ENCODE data around the gene KIF1A. TPM values are rescaled to one million over a fixed set of nuclear protein-coding genes. Genes with fewer than 3 reads are reported as not detected.

The KIF1A gene
- total RNA-seq, 1 experiment from 2014 or later, result 279 TPM

GRCh38 chr2:240711296-240711695 lies 108.7 kb downstream of the KIF1A start:
- no peak overlapping the region for H3K27ac Mint-ChIP-seq
- TF ChIP-seq MLX (CRISPR knock-in tag; IDR thresholded peaks at IDR 0.05) (no peak), TEAD4 (CRISPR knock-in tag; IDR thresholded peaks at IDR 0.05) (no peak), SOX15 (CRISPR knock-in tag; IDR thresholded peaks at IDR 0.05) (no peak)
- no peaks in the 10 kb centered on the region for H3K9me3 Mint-ChIP-seq
- CTCF ChIA-PET, result no interaction called here
- H3K36me3 Mint-ChIP-seq, result peaks cover 2% of the 10 kb centered on the region; the same call in 1 of the 2 replicates
- ATAC-seq (no peak), DNase-seq (ENCODE audit: low spot score) (no peak)
- POLR2A ChIA-PET, result no interaction called here
- no peaks in the 10 kb centered on the region for H3K27me3 Mint-ChIP-seq (ENCODE audit: low read depth)
- H3K4me3 Mint-ChIP-seq, result no peak overlapping the region
- no peaks in the 10 kb centered on the region for H3K4me1 Mint-ChIP-seq

DNA sequence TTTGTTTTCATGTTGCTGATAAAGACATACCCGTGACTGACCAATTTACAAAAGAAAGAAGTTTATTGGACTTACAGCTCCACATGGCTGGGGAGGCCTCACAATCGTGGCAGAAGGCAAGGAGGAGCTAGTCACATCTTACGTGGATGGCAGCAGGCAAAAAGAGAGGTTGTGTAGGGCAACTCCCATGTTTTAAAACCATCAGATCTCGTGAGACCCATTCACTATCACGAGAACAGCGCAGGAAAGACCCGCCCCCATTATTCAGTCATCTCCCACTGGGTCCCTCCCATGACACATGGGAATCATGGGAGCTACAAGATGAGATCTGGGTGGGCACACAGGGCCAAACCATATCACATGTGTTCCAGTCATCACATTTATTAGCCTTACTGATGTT lies 111.6 kb downstream of the KIF1A start:
- Mint-ChIP-seq H3K4me3 (no peak overlapping the region), H3K4me1 (no peaks in the 10 kb centered on the region), H3K36me3 (no peaks in the 10 kb centered on the region), H3K9me3 (no peaks in the 10 kb centered on the region), H3K27ac (no peak overlapping the region), H3K27me3 (ENCODE audit: low read depth) (no peaks in the 10 kb centered on the region)
- ChIA-PET CTCF (interaction anchor here (0.8 to 1.3 kb wide), 3 partner anchors 112 to 194 kb away, joined by 3 read pairs; no protein-coding TSS in a partner anchor), POLR2A (no interaction called here)
- ATAC-seq (no peak), DNase-seq (ENCODE audit: low spot score) (no peak)
- TF ChIP-seq NFATC4 (CRISPR knock-in tag; IDR thresholded peaks at IDR 0.05) (no peak), FOXK1 (CRISPR knock-in tag; IDR thresholded peaks at IDR 0.05) (no peak), RORB (CRISPR knock-in tag; IDR thresholded peaks at IDR 0.05) (no peak)

DNA sequence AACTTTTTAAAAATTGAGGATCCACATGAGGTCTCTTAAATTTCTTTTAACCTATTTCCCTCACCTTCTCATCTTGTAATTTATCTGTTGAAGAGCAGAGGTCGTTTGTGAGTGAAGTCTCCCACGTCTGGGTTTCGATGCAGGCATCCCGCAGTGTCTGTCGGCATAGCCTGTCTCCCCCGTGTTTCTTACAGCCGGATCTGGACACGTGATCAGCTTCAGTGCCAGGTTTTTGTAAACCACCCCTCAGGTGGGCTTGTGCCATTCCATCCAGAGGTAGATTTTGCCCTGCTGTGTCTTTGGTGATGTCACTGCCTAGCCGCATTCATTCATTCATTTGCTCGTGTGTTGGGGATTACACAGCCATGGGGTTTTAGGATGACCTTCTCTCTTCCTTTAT lies 112.2 kb downstream of the KIF1A start:
- ChIA-PET POLR2A (no interaction called here), CTCF (interaction anchor here (0.9 to 1.3 kb wide), 3 partner anchors 111 to 193 kb away, joined by 3 read pairs; no protein-coding TSS in a partner anchor)
- no peak for DNase-seq (ENCODE audit: low spot score)
- H3K9me3 Mint-ChIP-seq, result no peaks in the 10 kb centered on the region
- H3K4me1 Mint-ChIP-seq, result no peaks in the 10 kb centered on the region
- ATAC-seq, result no peak
- H3K27ac Mint-ChIP-seq, result no peak overlapping the region
- no peaks in the 10 kb centered on the region for H3K36me3 Mint-ChIP-seq
- no peak overlapping the region for H3K4me3 Mint-ChIP-seq
- H3K27me3 Mint-ChIP-seq (ENCODE audit: low read depth), result no peaks in the 10 kb centered on the region
- TF ChIP-seq FOXK1 (CRISPR knock-in tag; IDR thresholded peaks at IDR 0.05) (no peak), FOXJ3 (CRISPR knock-in tag; IDR thresholded peaks at IDR 0.05; ENCODE audit: borderline replicate concordance) (no peak), AR (CRISPR knock-in tag; IDR thresholded peaks at IDR 0.05) (no peak), CREB1 (CRISPR knock-in tag; IDR thresholded peaks at IDR 0.05) (no peak), ZNF671 (CRISPR knock-in tag; IDR thresholded peaks at IDR 0.05) (no peak), STAT6 (CRISPR knock-in tag; conservative IDR thresholded peaks at IDR 0.05; ENCODE audit: low read depth) (no peak), ZNF423 (CRISPR knock-in tag; IDR thresholded peaks at IDR 0.05) (no peak), ETV6 (CRISPR knock-in tag; IDR thresholded peaks at IDR 0.05) (no peak), CTCF (IDR thresholded peaks at IDR 0.05) (no peak), ESRRA (CRISPR knock-in tag; IDR thresholded peaks at IDR 0.05; ENCODE audit: borderline replicate concordance) (no peak), CREM (CRISPR knock-in tag; IDR thresholded peaks at IDR 0.05) (no peak), ZNF232 (CRISPR knock-in tag; IDR thresholded peaks at IDR 0.05) (no peak), CBFB (CRISPR knock-in tag; IDR thresholded peaks at IDR 0.05; ENCODE audit: low read depth) (no peak), CDX4 (CRISPR knock-in tag; IDR thresholded peaks at IDR 0.05; ENCODE audit: borderline replicate concordance) (no peak), GTF2I (CRISPR knock-in tag; conservative IDR thresholded peaks at IDR 0.05) (no peak), ZNF138 (CRISPR knock-in tag; conservative IDR thresholded peaks at IDR 0.05) (no peak)
- TF ChIP-seq, protein P1, sequence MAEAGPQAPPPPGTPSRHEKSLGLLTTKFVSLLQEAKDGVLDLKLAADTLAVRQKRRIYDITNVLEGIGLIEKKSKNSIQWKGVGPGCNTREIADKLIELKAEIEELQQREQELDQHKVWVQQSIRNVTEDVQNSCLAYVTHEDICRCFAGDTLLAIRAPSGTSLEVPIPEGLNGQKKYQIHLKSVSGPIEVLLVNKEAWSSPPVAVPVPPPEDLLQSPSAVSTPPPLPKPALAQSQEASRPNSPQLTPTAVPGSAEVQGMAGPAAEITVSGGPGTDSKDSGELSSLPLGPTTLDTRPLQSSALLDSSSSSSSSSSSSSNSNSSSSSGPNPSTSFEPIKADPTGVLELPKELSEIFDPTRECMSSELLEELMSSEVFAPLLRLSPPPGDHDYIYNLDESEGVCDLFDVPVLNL (CRISPR knock-in tag; IDR thresholded peaks at IDR 0.05; ENCODE audit: borderline replicate concordance, low read depth), result no peak
- TF ChIP-seq, protein P2, sequence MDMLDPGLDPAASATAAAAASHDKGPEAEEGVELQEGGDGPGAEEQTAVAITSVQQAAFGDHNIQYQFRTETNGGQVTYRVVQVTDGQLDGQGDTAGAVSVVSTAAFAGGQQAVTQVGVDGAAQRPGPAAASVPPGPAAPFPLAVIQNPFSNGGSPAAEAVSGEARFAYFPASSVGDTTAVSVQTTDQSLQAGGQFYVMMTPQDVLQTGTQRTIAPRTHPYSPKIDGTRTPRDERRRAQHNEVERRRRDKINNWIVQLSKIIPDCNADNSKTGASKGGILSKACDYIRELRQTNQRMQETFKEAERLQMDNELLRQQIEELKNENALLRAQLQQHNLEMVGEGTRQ (CRISPR knock-in tag; IDR thresholded peaks at IDR 0.05), result no peak
